Right ventricle myocardium inferior (tissue), 1 donor: ENCODE data around the gene KLHL33. TPM values are rescaled to one million over a fixed set of nuclear protein-coding genes. Genes with fewer than 3 reads are reported as not detected.

Experiments used
- ATAC-seq: fragments of 200-7000 bp; cut with Tn5 transposase; one replicate; pipeline ENCODE4 v1.9.1; 2020; ENCODE audit warnings: mild to moderate bottlenecking, moderate library complexity
- DNase-seq: peaks from one replicate; pipeline ENCODE4 v3.0.0; 2021; ENCODE audit errors: missing footprints
- intact Hi-C: fragments of 100-400 bp; cut with DNase I; formaldehyde crosslinking; loops from one replicate; pipeline ENCODE4 v1.11.0; 2022
- long read RNA-seq: library from polyadenylated mRNA; unstranded; transcript quantifications from one replicate; pipeline ENCODE4 v2.0.0, GENCODE V29; 2021
- total RNA-seq: library from RNA; stranded (reverse); fragmentation: NEBNext Ultra II Directional; extraction: Animal tissue kit (Norgen Biotek cat#: 25700); gene quantifications from one replicate; pipeline ENCODE4 v1.2.1, GENCODE V29; 2021
- donor health status: DM: no; HTN: yes; CAD: no; lungs with severe emphysema.

The KLHL33 gene, protein sequence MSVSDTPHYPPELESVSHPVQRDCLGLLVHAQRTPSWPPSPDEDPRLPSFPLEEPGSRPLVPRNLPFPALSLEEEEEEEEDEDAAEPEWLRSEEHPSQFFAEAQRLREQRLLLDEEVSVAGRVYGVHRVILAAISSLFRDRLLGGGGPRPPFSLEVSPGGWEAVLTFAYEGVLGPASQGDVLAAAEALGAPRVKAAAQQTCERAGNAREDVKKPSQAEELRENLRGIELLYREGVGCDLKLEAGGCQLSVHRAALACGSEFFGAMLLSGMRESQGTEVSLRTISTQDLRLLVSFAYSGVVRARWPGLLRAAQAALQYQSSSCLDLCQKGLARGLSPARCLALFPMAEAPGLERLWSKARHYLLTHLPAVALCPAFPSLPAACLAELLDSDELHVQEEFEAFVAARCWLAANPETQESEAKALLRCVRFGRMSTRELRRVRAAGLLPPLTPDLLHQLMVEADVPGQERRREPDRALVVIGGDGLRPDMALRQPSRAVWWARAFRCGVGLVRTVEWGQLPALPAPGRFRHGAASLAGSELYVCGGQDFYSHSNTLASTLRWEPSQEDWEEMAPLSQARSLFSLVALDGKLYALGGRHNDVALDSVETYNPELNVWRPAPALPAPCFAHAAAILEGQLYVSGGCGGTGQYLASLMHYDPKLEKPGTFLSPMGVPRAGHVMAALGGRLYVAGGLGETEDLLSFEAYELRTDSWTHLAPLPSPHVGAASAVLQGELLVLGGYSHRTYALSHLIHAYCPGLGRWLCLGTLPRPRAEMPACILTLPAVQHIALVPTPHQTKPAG
- 0.62 TPM for total RNA-seq
- long read RNA-seq = 0 reads

- DNase-seq = no peak
These were observed at the start of gene KLHL33 for GRCh38 chr14:20435582-20436362. Gene KLHL33, minus strand, starts transcription at chr14:20436166. Its CDS starts 355 bp downstream, at chr14:20435811.

DNA sequence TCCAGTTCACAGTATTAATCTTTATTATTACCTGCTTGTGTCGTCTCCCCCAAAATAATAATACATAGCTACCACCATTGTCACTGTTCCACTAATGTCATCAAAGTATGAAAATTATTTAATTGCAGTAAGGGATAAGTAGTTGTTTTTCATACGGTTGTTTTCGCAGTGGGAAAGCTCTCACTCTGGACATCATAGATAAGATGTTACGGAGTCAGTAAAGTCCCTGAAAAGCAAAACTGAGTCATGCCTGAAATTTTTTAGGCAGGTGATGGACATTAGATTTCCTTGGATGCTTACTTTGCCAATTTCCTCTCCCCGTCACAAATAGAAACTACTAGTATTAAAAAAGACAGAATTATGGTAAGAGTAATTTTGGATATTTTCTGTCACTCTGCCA, 46.4 kb upstream of the KLHL33 start:
- intact Hi-C loops = no loop called here
- no peak for ATAC-seq
- DNase-seq = no peak

More at GRCh38 chr14:20435582-20436362, at the start of gene KLHL33:
- intact Hi-C loops = no loop called here
- peak; percentile 3 for ATAC-seq

DNA sequence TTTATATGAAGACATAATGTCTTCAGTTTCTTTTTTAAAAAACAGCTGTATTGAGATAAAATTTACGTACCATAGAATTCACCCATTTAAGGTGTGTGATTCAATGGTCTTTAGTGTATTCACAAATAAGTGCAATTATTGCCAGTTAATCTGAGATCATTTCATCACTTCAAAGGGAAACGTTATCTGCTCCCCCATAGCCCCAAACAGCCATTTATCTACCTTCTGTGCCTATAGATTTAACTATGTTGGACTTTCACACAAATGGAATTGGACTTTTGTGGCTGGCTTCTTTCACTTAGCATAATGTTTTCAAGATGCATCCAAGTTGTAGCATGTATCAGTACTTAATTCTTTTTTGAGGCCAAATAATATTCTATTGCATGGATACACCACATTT, 42.9 kb upstream of the KLHL33 start:
- ATAC-seq = no peak
- intact Hi-C loops = no loop called here

GRCh38 chr14:20477211-20477876, 41.4 kb upstream of the KLHL33 start:
- intact Hi-C loops = no loop called here
- ATAC-seq (peak; percentile 69), DNase-seq (no peak)

More for the DNA sequence above, 42.9 kb upstream of the KLHL33 start:
- no peak for DNase-seq

DNA sequence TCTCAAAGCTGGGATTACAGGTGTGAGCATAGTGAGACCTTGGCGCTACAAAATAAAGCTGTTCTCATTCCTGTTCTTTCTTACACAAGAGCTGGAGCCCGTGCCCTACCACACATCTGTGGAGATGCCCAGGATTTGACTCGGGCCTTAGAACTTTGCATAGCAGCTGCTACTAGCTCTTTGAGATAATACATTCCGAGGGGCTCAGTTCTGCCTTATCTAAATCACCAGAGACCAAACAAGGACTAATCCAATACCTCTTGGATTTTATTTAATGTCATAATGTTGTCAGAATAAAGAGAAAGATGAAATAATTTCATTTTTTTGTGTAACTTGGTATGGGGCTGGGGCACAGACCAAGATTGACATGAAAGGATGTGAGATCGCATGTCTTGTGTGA, 40.8 kb upstream of the KLHL33 start:
- ATAC-seq (no peak), DNase-seq (no peak)
- intact Hi-C loops = no loop called here

GRCh38 chr14:20472536-20473169, 36.7 kb upstream of the KLHL33 start:
- DNase-seq (no peak), ATAC-seq (no peak)
- intact Hi-C loops = no loop called here

GRCh38 chr14:20470603-20470901, 34.6 kb upstream of the KLHL33 start:
- DNase-seq (no peak), ATAC-seq (no peak)
- intact Hi-C loops = no loop called here

GRCh38 chr14:20469890-20470602, 34.1 kb upstream of the KLHL33 start:
- no peak for DNase-seq
- intact Hi-C loops = no loop called here
- peak; percentile 56 for ATAC-seq

DNA sequence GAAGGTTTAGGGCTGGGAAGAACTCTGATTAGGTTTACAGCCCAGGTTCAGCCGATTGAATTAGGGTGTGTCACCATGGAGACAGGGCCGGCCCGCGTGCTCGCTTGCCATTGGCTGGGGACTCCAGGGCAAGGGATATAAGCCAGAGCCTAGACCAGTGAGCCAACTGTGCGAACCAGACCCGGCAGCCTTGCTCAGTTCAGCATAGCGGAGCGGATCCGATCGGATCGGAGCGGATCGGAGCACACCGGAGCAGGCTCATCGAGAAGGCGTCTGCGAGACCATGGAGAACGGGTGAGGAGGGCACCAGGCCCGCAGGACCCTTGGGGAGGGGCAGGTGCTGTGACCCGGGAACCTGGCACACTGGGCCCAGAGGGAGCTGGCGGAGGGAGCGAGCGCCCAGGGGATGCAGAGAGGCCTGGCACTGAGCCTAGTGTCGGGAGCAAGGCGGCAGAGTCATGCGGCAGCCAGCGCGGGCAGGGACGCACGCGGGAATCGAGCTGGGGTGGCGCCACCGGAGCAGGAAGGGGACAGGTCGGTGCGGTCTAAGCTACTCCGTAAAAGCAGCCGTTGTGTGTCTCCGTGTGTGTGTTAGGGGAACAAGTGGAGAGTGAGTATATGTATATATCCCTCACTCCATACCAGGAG, 33.4 kb upstream of the KLHL33 start, which contains the start of gene PNP:
TSS of gene PNP (plus strand) at position 165 of the 648 bp plus-strand sequence. CDS start at position 284, 119 bp downstream.
- ATAC-seq (peak; percentile 96), DNase-seq (peak; percentile 93)
- intact Hi-C loops = no loop called here

GRCh38 chr14:20468764-20469241, 32.8 kb upstream of the KLHL33 start:
- DNase-seq (no peak), ATAC-seq (no peak)
- intact Hi-C loops = no loop called here

GRCh38 chr14:20461225-20462141, 25.5 kb upstream of the KLHL33 start, which contains the start of gene PIP4P1:
Gene PIP4P1, minus strand, starts transcription at chr14:20461434. Its CDS starts 109 bp downstream, at chr14:20461325.
- ATAC-seq (peak; percentile 98), DNase-seq (peak; percentile 100)
- intact Hi-C loops = loop anchor here (2.0 to 5.0 kb wide), 4 partner anchors 119 to 221 kb away; partner anchors contain the start of genes CCNB1IP1, PARP2 and RNASE4

DNA sequence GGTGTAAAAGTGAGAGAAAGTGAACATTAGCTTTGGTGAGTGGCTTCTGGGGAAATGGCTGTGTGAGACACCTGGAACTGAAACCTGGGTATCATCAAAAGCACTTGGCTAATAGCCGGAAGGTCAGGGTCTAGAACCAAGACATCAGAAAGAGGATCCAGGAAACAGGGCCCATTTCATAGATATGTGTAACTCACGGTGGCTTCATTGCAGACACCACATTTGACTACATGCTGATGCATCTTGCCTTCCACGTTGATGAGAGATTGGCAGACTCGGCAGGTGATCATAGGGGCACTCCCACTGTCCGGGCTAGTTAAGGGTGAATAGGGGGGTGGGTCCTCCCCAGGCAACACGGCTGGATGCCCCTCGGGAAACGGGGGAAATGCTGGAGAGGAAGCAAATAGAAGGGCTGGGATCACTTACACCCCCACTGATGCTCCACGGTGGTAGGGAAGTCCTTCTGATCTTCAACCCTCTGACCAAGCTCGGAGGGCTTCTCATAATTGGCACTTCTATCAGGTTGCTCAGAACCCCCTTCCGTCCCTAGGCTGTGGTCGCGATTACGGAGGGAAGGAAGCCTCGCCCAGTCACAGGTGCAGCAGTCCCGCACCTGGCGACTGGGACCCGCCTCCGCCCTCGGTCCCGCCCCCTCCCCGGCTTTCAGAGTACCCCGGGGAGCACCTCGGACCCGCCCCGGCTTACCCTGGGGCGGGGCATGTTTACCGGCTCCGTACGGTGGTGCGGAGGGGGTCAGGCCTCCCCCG, 24.7 kb upstream of the KLHL33 start:
- DNase-seq (no peak), ATAC-seq (peak; percentile 0)
- intact Hi-C loops = loop anchor here (2.0 to 5.0 kb wide), 4 partner anchors 118 to 222 kb away; partner anchors contain the start of genes CCNB1IP1, PARP2 and RNASE4

DNA sequence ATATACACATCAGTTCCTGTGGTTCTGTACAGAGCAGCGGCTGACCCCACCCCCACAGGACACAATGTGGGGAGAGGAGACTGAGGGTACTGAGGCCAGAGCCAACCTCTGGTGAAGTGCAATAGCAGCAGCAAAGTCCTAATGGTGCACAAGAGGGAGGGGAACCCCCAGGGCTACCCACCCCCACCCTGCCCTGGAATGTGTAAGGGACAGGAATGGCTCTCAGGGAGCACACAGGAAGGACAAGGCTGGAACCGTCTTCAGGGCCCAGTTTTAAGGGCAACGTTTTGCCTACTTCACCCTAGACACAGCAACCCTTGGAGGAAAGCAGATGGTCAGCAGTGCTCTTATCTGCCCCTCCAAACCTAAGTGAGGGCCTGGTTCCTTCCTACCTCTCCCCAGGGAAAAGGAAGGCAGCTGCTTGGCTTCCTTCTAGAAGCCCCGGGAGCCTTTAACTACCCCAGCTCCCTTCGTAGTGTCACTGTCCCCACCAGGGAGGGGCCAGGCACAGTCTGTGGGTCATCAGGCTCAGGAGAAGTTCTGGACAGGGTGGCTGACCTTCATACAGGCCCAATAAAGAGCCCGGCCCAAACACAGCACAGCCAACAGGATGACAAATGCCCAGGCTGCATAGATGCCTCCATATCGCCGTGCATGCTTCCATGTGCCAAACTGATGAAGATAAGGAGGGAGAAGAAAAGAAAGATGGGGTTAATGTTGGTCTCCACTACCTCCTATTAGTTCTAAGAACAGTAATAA, 22.2 kb upstream of the KLHL33 start:
- DNase-seq = no peak

GRCh38 chr14:20456971-20457370, 21.0 kb upstream of the KLHL33 start:
- no peak for DNase-seq
- intact Hi-C loops = no loop called here
- no peak for ATAC-seq

More for the DNA sequence above, 22.2 kb upstream of the KLHL33 start:
- intact Hi-C loops = no loop called here
- ATAC-seq = no peak
